Kidney (tissue), 14 donors: ENCODE data around the gene TP63. TPM values are rescaled to one million over a fixed set of nuclear protein-coding genes. Genes with fewer than 3 reads are reported as not detected.

Experiments used
- DNase-seq, 5 donors: peaks; one replicate each; pipeline ENCODE4 v3.0.0-alpha.2; 2013 to 2020
- FAIRE-seq: peaks from 2 replicates; lab custom pipeline; 2012; peaks lifted over from hg19 to GRCh38; lab: Jason Lieb, UNC
- H3K27ac ChIP-seq, 2 donors: one replicate each; pipeline ENCODE4 v1.7.0; 2013; ENCODE audit warnings: low read depth in 2 of 2, low read length in 2 of 2, inconsistent platforms in 1 of 2
- H3K27me3 ChIP-seq: one replicate; pipeline ENCODE4 v1.7.1; 2013; ENCODE audit warnings: low read length, inconsistent platforms; ENCODE audit not compliant: control insufficient read depth, insufficient read depth
- H3K36me3 ChIP-seq, 3 donors: one replicate each; pipeline versions ENCODE4 v1.7.0 to v1.7.1; 2013; ENCODE audit warnings: low read length in 3 of 3, control low read depth in 1 of 3, inconsistent platforms in 1 of 3; ENCODE audit not compliant: insufficient read depth in 3 of 3, control insufficient read depth in 2 of 3
- H3K4me1 ChIP-seq, 3 donors: one replicate each; pipeline versions ENCODE4 v1.7.0 to v1.7.1; 2013; ENCODE audit warnings: low read length in 3 of 3, inconsistent platforms in 1 of 3, low read depth in 1 of 3; ENCODE audit not compliant: control insufficient read depth in 2 of 3, insufficient read depth in 2 of 3
- H3K4me3 ChIP-seq, 3 donors: one replicate each; pipeline versions ENCODE4 v1.7.0 to v1.8.1; 2013; ENCODE audit warnings: low read length in 3 of 3, control low read depth in 1 of 3, inconsistent platforms in 1 of 3
- H3K9ac ChIP-seq, 3 donors: one replicate each; pipeline versions ENCODE4 v1.7.0 to v1.7.1; 2013; ENCODE audit warnings: low read length in 3 of 3, control low read depth in 1 of 3, inconsistent platforms in 1 of 3
- H3K9me3 ChIP-seq, 3 donors: one replicate each; pipeline versions ENCODE4 v1.7.0 to v1.7.1; 2013; ENCODE audit warnings: low read length in 3 of 3, control low read depth in 1 of 3, inconsistent platforms in 1 of 3; ENCODE audit not compliant: control insufficient read depth in 2 of 3, insufficient read depth in 1 of 3
- intact Hi-C: fragments of 100-400 bp; cut with DNase I; formaldehyde crosslinking; loops from one replicate; pipeline ENCODE4 v1.11.1; 2022
- polyA plus RNA-seq: library from polyadenylated mRNA; stranded (reverse); fragments of 350-450 nt; fragmentation: Illumina TruSeq; extraction: RNeasy Lipid Tissue Mini Kit (QIAGEN cat#74804); gene quantifications from one replicate; pipeline ENCODE4 v1.2.3, GENCODE V29; 2014; ENCODE audit warnings: low read depth, low replicate concordance; ENCODE audit not compliant: insufficient read depth
- total RNA-seq: library from RNA; stranded (reverse); fragmentation: NEBNext Ultra II Directional; extraction: Animal tissue kit (Norgen Biotek cat#: 25700); gene quantifications from one replicate; pipeline ENCODE4 v1.2.1, GENCODE V29; 2021
- TF ChIP-seq, protein P1 (sequence below): IDR thresholded peaks from 3 replicates; pipeline ENCODE4 v1.5.1; 2012; ENCODE audit warnings: mild to moderate bottlenecking, moderate library complexity, borderline replicate concordance; ENCODE audit not compliant: insufficient read depth; ENCODE audit errors: extremely low read depth
- donor health status: control.
- donor health status: control.
- donor health status: control.
- donor health status: control.
- donor health status: control.
- donor health status: DM: yes; HTN: yes; CAD: no.
- donor health status: Normal renal cell carcinoma (clear cell type).

Gene TP63
- total and polyA plus RNA-seq, 2 donors from 2014 or later = 0.13 to 1.1 TPM

DNA sequence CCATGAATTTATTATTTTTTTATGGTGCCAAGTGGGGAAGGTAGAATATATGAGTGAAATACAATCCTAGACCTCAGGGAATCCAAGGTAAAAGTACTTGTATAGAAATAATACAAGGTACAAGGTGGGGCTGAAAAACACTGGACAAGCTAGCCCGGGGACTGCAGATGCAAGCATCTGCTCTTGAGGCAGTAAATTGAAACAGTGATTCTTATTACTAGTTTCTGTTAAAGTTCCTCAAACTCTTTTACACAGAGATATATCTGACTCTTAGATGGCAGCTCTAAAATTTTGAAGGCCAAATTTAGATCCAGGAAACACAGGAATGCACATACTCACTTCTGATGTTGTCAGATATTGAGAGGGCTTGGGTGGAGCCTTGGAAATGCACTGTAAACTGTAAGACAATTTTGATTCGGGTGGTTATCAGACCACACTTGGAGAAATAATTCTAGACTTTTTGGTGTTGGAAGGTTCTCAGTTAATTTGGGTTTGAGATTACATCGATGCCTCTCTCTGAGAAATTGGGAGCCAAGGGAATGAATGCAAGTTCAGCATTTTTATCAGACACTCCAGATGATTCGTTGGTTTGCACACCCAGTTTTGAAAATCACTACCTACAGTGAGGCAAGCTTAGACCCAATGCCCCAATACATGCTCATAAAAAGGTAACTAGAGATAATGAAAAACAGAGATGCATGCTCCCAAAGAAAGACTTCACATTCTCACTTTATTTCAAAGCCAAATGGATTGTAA is 7.3 kb downstream of the TP63 start:
- Histone ChIP-seq H3K9ac (no peak overlapping the region), H3K27ac (no peak overlapping the region), H3K4me3 (no peak overlapping the region), H3K27me3 (no peaks in the 10 kb centered on the region), H3K36me3 (no peaks in the 10 kb centered on the region), H3K4me1 (no peaks in the 10 kb centered on the region), H3K9me3 (no peaks in the 10 kb centered on the region)
- FAIRE-seq (no peak), DNase-seq (no peak)
- intact Hi-C loops = no loop called here
- TF ChIP-seq, protein P1, sequence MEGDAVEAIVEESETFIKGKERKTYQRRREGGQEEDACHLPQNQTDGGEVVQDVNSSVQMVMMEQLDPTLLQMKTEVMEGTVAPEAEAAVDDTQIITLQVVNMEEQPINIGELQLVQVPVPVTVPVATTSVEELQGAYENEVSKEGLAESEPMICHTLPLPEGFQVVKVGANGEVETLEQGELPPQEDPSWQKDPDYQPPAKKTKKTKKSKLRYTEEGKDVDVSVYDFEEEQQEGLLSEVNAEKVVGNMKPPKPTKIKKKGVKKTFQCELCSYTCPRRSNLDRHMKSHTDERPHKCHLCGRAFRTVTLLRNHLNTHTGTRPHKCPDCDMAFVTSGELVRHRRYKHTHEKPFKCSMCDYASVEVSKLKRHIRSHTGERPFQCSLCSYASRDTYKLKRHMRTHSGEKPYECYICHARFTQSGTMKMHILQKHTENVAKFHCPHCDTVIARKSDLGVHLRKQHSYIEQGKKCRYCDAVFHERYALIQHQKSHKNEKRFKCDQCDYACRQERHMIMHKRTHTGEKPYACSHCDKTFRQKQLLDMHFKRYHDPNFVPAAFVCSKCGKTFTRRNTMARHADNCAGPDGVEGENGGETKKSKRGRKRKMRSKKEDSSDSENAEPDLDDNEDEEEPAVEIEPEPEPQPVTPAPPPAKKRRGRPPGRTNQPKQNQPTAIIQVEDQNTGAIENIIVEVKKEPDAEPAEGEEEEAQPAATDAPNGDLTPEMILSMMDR = no peak

DNA sequence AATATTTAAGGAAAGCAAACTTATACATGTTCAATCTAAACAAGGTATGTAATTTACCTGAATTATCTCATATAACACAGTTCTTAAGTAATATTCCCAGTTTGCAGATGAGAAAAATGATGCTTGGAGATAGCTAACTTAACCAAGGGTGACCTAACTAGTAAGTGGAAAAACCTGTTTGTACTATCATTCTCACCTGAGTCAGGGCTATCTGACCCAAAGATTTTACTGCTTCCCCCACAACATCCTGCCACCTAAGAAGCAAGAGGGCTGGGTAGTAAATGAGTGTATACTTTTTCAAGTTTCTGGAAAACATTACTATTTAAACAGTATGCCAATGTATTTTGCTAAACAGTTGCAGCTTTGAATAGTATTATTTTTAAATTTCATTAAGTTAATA is 10.6 kb downstream of the TP63 start:
- no peak for DNase-seq
- H3K4me1 ChIP-seq = no peaks in the 10 kb centered on the region
- H3K4me3 ChIP-seq = no peak overlapping the region
- TF ChIP-seq, protein P1 = no peak
- intact Hi-C loops = no loop called here
- FAIRE-seq = no peak
- H3K27me3 ChIP-seq = no peaks in the 10 kb centered on the region
- no peaks in the 10 kb centered on the region for H3K9me3 ChIP-seq
- no peak overlapping the region for H3K27ac ChIP-seq
- H3K36me3 ChIP-seq = no peaks in the 10 kb centered on the region
- no peak overlapping the region for H3K9ac ChIP-seq

DNA sequence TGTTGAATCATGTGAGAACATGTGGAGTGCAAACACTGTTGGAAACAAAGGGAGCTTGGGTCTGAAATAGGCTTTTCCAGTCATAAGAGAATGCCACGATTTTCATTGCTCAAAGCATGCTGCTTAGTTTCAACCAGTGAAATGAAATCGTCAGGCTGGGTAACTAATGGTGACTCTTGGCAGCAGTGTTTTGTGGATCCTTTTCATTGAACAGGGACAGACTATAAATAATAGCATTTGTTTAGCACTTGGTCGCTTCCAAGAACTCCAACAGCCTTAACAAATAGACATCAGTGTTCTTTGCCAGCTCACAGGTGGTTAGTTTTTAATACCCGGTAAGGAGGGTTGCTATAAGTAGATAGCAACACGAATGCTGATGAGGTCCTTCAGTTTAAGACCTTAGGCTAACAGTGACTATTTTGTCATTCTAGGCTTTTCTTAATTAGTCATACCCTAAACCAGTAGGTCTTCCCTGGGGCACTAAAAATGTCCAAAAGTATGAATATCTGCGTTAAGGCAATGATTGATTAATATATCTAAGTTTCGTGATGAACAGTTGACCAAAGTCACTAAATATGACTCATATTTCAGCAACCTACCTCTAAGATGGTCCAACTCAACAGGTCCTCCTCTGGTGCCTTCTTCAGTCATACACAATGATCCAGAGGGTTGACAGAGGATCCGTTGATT is 15.8 kb downstream of the TP63 start:
- no peak for FAIRE-seq

More for the DNA sequence above, 15.8 kb downstream of the TP63 start:
- no peaks in the 10 kb centered on the region for H3K36me3 ChIP-seq
- H3K9me3 ChIP-seq = no peaks in the 10 kb centered on the region
- H3K9ac ChIP-seq = no peak overlapping the region
- no peaks in the 10 kb centered on the region for H3K27me3 ChIP-seq
- no peak for DNase-seq
- no peak overlapping the region for H3K4me3 ChIP-seq
- H3K27ac ChIP-seq = no peak overlapping the region
- H3K4me1 ChIP-seq = no peaks in the 10 kb centered on the region
- TF ChIP-seq, protein P1 = no peak
- intact Hi-C loops = no loop called here
